Transverse colon (tissue), 4 donors: ENCODE results near the gene RECK. TPM values are rescaled to one million over a fixed set of nuclear protein-coding genes. Genes with fewer than 3 reads are reported as not detected.

Source experiments
- DNase-seq: peaks from one replicate; pipeline ENCODE4 v3.0.0-alpha.2; 2019
- H3K27ac ChIP-seq, 4 donors: fragments of 200-600 bp; sonication (generic); 2 replicates each; pipeline ENCODE4 v1.5.1; 2016 to 2018; ENCODE audit warnings: inconsistent platforms in 4 of 4
- H3K27me3 ChIP-seq: fragments of 200-600 bp; sonication (generic); 2 replicates; pipeline ENCODE4 v1.5.1; 2017; ENCODE audit warnings: inconsistent platforms
- H3K36me3 ChIP-seq, 4 donors: fragments of 200-600 bp; sonication (generic); 2 replicates each; pipeline ENCODE4 v1.5.1; 2017 to 2019; ENCODE audit warnings: inconsistent platforms in 4 of 4
- H3K4me1 ChIP-seq, 4 donors: fragments of 200-600 bp; sonication (generic); 2 replicates each; pipeline ENCODE4 v1.5.1; 2017 to 2020; ENCODE audit warnings: inconsistent platforms in 4 of 4
- H3K4me3 ChIP-seq, 4 donors: fragments of 200-600 bp; sonication (generic); 1 replicate in 1 of 4; 2 replicates in 3 of 4; pipeline versions ENCODE4 v1.5.1 to v1.6.1; 2017 to 2019; ENCODE audit warnings: inconsistent platforms in 4 of 4
- H3K9me3 ChIP-seq, 2 donors: fragments of 200-600 bp; sonication (generic); 2 replicates each; pipeline ENCODE4 v1.5.1; 2017 to 2019; ENCODE audit warnings: inconsistent platforms in 2 of 2
- EP300 ChIP-seq: sonication (generic); formaldehyde crosslinking; IDR thresholded peaks from one replicate; pipeline ENCODE4 v1.6.1; 2017; ENCODE audit warnings: antibody characterized with exemption, low read depth
- POLR2A ChIP-seq: fragments of 450-650 bp; IDR thresholded peaks from one replicate; pipeline ENCODE4 v1.6.1; 2016; ENCODE audit warnings: antibody characterized with exemption, mild to moderate bottlenecking, moderate library complexity
- POLR2AphosphoS5 ChIP-seq, 3 donors: sonication (generic); formaldehyde crosslinking; IDR thresholded peaks; one replicate each; pipeline ENCODE4 v1.6.1; 2016; ENCODE audit warnings: antibody characterized with exemption in 3 of 3
- WGBS, 2 donors: methylation state at CpG; one replicate each; pipeline ENCODE4 v1.1.5; 2018; ENCODE audit warnings: low coverage in 1 of 2; 5-methylcytosine and 5-hydroxymethylcytosine counted together
- in situ Hi-C, 4 donors: fragments of 200-750 bp; cut with MboI; loops; one replicate each; pipeline versions ENCODE4 v1.15.0 to v1.15.1; 2017; ENCODE audit warnings: low sequenced_read_pairs in 3 of 4, low pct_ligation_motif_present in 1 of 4, low pct_unique_long_range_greater_than_20kb in 1 of 4
- intact Hi-C: fragments of 100-400 bp; cut with DNase I; formaldehyde crosslinking; loops from one replicate; pipeline ENCODE4 v1.15.1; 2023; ENCODE audit warnings: low total_unique reads
- total RNA-seq, 4 donors: library from RNA; depleted of rRNA; stranded (reverse); fragments of >200 nt; gene quantifications; one replicate each; pipeline ENCODE4 v1.1.0, GENCODE V29; 2016
- TF ChIP-seq, protein P1 (sequence below), 5 experiments: fragments of 200-600 bp in 3 of 5; fragments of 450-650 bp in 2 of 5; sonication (generic) in 3 of 5; IDR thresholded peaks; 1 replicate in 2 of 5; 2 replicates in 3 of 5; pipeline ENCODE4 v1.5.1; 2016 to 2017; ENCODE audit warnings: antibody characterized with exemption in 5 of 5, inconsistent platforms in 3 of 5, mild to moderate bottlenecking in 2 of 5, moderate library complexity in 1 of 5

The RECK gene
- total RNA-seq, 4 donors from 2014 or later = 1.5 to 30.3 (median 6.0) TPM

DNA sequence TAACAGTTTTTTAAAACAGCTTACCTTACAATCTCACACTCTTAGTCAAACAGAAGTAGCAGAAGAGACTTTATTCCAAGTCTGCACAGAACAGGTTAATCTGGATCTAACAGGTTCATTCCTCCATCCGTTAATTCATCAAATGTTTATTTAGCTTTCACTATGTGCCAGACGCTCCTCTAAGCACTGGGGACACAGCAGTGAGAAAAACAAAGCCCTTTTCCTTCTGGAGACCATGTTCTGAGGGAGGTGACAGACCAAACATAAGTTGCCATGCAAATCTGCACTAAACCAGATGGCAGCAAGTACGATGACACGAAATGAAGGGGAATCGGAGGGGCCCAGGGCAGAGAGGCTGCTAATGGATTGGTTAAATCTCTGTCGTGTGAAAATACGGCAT, 82.8 kb downstream of the RECK start:
- H3K4me3 ChIP-seq = no peak overlapping the region
- no peaks in the 10 kb centered on the region for H3K27me3 ChIP-seq
- intact Hi-C loops = no loop called here
- no peaks in the 10 kb centered on the region for H3K9me3 ChIP-seq
- no peak overlapping the region for H3K27ac ChIP-seq
- H3K4me1 ChIP-seq = peaks cover 0 to 1% (median 0%) of the 10 kb centered on the region in 4 donors
- no peak for DNase-seq
- H3K36me3 ChIP-seq = no peaks in the 10 kb centered on the region
- in situ Hi-C loops = no loop called here
- TF ChIP-seq, protein P1, sequence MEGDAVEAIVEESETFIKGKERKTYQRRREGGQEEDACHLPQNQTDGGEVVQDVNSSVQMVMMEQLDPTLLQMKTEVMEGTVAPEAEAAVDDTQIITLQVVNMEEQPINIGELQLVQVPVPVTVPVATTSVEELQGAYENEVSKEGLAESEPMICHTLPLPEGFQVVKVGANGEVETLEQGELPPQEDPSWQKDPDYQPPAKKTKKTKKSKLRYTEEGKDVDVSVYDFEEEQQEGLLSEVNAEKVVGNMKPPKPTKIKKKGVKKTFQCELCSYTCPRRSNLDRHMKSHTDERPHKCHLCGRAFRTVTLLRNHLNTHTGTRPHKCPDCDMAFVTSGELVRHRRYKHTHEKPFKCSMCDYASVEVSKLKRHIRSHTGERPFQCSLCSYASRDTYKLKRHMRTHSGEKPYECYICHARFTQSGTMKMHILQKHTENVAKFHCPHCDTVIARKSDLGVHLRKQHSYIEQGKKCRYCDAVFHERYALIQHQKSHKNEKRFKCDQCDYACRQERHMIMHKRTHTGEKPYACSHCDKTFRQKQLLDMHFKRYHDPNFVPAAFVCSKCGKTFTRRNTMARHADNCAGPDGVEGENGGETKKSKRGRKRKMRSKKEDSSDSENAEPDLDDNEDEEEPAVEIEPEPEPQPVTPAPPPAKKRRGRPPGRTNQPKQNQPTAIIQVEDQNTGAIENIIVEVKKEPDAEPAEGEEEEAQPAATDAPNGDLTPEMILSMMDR (IDR thresholded peaks at IDR 0.05) = no peak
- TF ChIP-seq POLR2AphosphoS5 (IDR thresholded peaks at IDR 0.05) (no peak), POLR2A (no peak), EP300 (no peak)
- 49 to 75% methylated on average over 7 of the region's 7 CpGs for WGBS, 2 donors

DNA sequence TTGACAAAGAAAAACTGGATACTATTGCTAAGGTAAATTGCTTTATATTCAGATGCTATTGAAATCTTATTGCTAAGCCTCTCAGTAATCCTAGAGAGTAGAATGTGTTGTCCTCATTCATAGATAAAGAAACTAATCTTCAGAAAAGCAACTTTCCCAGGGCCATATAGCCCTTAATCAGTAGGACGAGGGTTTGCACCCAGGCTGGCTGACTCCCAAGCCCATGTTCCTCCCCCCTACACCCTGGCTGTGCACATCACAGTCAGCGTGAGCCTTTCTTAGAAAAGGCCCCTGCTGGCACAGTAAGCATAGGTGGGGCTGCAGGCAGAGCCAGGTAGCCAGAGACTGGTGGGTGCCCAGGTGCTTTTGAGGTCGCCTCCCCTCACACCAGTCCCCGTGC, 84.0 kb downstream of the RECK start:
- DNase-seq = no peak
- no peak overlapping the region for H3K27ac ChIP-seq
- no peaks in the 10 kb centered on the region for H3K9me3 ChIP-seq
- H3K36me3 ChIP-seq = no peaks in the 10 kb centered on the region
- no peak for TF ChIP-seq POLR2A
- no peak for TF ChIP-seq POLR2AphosphoS5 (IDR thresholded peaks at IDR 0.05)
- WGBS, 2 donors = 50 to 69% methylated on average over 1 to 4 of the region's 4 CpGs
- H3K4me1 ChIP-seq = peaks cover 0 to 14% (median 10%) of the 10 kb centered on the region in 4 donors
- intact Hi-C loops (no loop called here), in situ Hi-C loops (no loop called here)
- H3K27me3 ChIP-seq = no peaks in the 10 kb centered on the region
- no peak overlapping the region for H3K4me3 ChIP-seq

DNA sequence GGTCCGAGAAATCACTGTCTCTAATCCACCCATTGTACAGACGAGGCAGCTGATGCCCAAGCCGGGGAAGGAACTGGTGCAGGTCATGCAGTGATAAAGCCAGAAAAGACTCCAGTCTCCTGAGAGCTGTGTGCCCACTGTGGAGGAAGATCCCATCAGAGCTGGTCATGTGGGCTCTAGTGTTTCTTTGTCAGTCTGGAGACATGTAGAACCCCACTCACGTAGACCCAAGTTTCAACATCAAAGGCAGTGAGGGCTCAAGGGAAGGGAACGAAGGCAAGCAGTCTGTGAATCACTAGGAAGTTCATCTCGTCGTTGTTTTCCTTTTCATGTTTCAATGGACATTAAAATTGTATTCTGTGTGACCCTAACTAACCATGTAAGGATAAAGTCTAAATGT, 85.3 kb downstream of the RECK start:
- no peak overlapping the region for H3K27ac ChIP-seq
- peaks cover 0 to 23% (median 19%) of the 10 kb centered on the region in 4 donors for H3K4me1 ChIP-seq
- no peak for TF ChIP-seq POLR2AphosphoS5 (IDR thresholded peaks at IDR 0.05)
- TF ChIP-seq POLR2A = no peak
- TF ChIP-seq EP300 = no peak
- TF ChIP-seq, protein P1 (IDR thresholded peaks at IDR 0.05) = no peak
- intact Hi-C loops = no loop called here
- no peaks in the 10 kb centered on the region for H3K9me3 ChIP-seq
- in situ Hi-C loops = no loop called here
- no peak overlapping the region for H3K4me3 ChIP-seq
- no peak for DNase-seq
- H3K27me3 ChIP-seq = no peaks in the 10 kb centered on the region
- H3K36me3 ChIP-seq = no peaks in the 10 kb centered on the region
- 90 to 97% methylated on average over 4 to 7 of the region's 7 CpGs for WGBS, 2 donors

DNA sequence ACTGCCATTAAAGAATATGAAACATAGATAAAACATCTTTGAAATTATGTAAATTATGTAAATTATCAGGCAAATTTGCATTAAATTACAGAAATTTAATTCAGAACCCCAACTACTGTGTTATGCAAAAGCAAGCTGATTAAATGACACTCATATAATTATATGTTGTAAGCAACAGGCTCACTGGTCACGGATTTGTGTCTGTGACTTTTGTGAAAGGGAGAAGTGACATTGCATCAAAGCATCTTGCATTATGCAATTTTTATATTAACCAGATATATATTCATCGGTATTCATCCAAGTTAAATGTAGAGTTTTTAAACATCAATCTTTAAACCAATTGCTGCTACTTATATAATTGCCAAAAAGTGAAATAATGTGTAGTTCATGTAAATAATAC, 86.8 kb downstream of the RECK start:
- Histone ChIP-seq H3K4me1 (peaks cover 0 to 39% (median 32%) of the 10 kb centered on the region in 4 donors), H3K27me3 (no peaks in the 10 kb centered on the region), H3K4me3 (no peak overlapping the region), H3K27ac (no peak overlapping the region), H3K9me3 (no peaks in the 10 kb centered on the region), H3K36me3 (no peaks in the 10 kb centered on the region)
- no peak for DNase-seq
- 97 to 100% methylated on average over 2 of the region's 2 CpGs for WGBS, 2 donors
- in situ Hi-C loops = no loop called here
- TF ChIP-seq, protein P1 (IDR thresholded peaks at IDR 0.05) = no peak
- no peak for TF ChIP-seq POLR2AphosphoS5 (IDR thresholded peaks at IDR 0.05)
- no peak for TF ChIP-seq POLR2A
- no peak for TF ChIP-seq EP300
- intact Hi-C loops = no loop called here
